CD4-positive, alpha-beta T cell treated with Interleukin-1 beta for 1 hour (primary cell): Measurements from ENCODE around the gene NSMCE1.
"Not testable (repeated sequence)": the region's sequence is repeated elsewhere in the genome, so short reads cannot be mapped to it uniquely, and the experiment has no call there.

Source experiments
- DNase-seq, 2 donors: peaks; one replicate each; pipeline ENCODE4 v3.0.0-alpha.2; 2020 to 2022

The NSMCE1 gene

DNA sequence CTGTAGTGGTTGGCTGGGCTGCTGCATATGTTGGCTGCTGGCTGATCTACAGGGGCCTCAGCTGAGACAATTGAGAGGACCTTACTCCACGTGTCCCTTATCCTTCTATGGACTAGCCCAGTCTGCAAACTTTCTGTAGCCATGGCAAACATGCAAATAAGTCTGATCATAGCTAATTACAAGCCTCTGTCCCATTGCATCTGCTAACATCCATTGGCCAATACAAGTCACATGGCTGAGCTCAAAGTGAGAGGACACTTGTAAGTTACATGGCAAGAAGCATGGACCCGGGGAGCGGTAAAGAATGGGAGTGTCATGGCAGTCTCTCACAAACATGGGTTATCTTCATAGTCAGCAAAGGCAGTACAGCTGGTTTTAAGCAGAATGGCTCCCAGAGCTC lies 33.6 kb upstream of the NSMCE1 start:
- DNase-seq: no peak

DNA sequence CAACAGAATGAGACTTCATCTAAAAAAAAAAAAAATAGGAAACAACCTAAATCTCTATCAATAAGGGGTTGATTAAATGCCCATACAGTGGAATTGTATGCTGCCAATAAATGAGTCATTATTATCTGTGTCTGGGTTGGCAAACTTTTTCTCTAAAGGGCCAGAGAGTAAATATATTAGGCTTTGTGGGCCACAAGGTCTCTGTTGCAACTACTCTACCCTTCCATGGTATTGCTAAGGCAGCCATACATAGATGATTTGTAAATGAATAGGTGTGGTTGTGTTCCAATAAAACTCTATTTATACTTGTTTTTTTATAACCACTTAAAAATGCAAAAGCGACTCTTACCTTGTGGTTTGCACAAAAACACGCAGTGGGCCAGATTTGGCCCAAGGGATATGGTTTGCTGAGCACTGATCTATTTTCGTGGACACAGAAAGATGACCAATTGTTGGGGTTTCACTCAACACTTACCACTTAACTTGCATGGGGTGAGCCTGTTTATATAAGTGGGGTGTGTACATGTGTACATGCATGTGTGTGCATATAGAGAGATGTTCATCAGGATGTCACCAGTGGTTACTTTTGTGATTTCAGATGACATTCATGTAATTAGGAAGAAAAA lies 32.8 kb upstream of the NSMCE1 start:
- DNase-seq: no peak

DNA sequence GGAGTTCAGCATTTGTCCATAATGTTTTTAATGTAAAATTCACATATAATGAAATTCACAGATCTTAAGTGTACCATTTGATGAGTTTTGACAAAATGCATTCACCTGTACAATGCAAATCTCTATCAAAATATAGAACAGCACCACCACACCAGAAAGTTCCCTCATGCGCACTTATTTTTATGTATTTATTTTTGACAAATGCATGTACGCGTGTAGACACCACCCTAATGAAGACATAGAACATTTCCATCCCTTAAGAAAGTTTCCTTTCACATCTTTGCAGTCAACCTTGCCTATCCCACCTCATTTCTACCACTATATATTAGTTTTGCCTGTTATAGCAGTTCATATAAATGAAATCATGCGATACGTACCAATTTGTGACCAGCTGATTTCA lies 29.6 kb upstream of the NSMCE1 start:
- no peak for DNase-seq

DNA sequence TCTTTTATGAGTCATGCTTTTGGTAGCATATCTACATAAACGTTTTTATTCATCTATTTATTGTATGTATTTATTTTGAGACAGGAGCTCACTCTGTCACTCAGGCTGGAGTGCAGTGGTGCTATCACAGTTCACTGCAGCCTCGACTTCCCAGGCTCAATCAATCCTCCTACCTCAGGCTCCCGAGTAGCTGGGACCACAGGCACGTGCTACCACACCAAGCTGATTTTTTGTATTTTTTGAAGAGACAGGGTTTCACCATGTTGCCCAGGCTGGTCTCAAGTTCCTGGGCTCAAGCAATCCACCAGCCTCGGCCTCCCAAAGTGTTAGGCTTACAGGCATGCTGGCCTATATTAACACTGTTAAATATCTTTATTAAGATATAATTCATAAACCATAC lies 24.8 kb upstream of the NSMCE1 start:
- no peak for DNase-seq

DNA sequence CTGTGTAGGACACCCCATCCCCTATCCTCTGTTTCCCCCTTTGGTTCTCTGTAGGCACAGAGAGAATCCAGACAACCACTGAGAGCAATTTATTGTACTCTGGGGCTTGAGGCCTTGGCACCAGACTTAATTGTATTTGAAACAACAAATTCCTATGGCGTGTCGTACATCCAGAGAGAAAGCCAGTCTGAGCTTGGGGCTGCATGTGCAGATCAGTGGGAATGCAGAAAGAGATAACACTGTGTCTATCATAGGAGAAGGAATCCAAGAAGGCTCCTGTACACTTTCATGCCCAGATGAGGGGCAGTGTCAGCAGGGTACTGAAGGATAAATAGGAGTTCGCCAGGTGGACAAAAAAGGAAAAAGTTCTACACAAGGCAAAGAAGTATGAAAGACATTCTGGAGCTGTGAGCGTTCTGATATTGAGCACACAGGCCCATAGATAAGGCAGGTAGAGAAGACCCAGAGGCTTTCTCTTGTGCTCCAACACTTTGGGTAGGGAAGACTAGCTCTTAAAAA lies 23.2 kb upstream of the NSMCE1 start:
- DNase-seq: no peak

DNA sequence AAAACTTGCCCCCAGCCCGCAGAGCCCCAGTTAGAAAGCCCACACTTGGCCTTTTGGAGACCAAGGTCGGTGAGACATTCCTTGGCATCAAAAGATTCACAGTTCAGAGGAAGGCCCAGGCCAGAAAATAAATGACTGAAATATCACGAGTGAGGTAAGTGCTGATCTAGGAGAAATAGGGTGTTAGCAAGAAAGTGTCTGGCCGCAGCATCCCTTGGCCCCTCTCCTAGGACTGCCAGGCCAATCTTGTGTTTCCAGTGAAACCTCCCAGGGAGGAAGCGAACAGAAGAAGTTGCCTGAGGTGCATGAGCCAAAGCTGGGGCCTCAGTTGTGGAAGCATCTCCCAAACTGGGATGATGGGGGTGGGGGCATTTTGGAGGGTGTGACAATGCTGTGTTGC lies 22.5 kb upstream of the NSMCE1 start:
- no peak for DNase-seq

DNA sequence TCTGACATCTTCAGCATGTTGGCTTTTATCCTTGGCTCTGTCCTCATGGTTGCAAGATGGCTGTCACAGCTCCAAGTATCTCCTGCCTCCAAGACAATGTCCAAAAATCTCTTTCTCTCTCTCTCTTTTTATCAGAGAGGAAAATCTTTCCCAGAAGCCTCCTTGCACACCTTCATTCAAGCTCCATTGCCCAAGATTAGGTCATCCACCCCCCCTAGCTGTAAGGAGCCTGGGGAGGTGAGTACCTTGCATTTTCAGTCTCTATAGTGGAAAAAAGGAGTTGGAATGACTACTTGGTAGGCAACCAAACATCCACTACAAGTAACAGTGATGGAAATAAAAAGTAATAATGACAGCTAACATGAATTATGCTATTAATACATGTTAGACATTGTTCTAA lies 22.0 kb upstream of the NSMCE1 start:
- no peak for DNase-seq

DNA sequence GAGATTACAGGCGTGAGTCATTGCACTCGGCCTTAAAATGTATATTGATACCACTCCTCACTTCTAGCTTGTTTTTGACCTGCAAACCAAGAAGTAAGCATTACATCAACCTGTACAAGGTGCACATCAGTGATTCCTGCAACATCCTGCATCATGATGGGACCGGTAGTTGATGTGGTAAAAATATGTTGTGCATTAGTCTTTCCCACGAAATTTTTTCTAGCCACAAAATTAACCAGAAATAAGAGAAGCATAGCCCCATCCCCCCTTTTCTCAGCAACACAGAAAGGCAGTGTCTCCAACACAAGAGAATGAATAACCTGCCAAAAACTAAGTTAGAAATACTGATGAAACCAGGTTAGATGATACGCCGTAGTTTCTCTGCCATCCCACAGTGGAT lies 21.1 kb upstream of the NSMCE1 start:
- DNase-seq: no peak

DNA sequence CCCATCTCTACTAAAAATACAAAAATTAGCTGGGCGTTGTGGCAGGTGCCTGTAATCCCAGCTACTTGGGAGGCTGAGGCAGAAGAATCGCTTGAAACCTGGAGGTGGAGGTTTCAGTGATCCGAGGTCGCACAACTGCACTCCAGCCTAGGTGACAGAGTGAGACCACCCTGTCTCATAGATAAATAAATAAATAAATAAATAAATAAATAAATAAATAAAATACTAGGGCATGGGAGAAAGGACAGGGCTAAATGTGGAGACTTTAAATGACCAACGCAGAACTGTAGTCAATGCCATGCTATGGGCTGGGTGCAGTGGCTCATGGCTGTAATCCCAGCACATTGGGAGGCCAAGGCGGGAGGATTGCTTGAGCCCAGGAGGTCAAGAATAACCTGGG lies 19.7 kb upstream of the NSMCE1 start:
- not testable (repeated sequence) for DNase-seq

DNA sequence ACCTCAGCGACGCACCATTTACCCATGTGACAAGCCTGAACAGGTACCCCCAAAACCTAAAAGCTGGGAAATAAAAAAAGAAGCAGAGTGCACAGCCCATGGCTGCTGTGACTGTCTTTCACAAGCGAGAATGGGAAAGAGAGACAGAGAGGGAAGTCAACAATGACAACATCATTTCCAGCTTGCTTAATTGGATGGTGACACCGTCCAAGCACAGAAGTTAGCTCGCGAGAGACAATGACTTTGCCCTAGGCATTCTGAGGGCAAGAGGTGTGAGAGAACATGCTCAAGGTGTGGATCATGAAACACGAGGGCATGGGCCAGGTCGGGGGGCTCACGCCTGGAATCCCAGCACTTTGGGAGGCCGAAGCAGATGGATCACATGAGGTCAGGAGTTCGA lies 19.3 kb upstream of the NSMCE1 start:
- DNase-seq: peak in 1 of 2 donors; percentile 20

DNA sequence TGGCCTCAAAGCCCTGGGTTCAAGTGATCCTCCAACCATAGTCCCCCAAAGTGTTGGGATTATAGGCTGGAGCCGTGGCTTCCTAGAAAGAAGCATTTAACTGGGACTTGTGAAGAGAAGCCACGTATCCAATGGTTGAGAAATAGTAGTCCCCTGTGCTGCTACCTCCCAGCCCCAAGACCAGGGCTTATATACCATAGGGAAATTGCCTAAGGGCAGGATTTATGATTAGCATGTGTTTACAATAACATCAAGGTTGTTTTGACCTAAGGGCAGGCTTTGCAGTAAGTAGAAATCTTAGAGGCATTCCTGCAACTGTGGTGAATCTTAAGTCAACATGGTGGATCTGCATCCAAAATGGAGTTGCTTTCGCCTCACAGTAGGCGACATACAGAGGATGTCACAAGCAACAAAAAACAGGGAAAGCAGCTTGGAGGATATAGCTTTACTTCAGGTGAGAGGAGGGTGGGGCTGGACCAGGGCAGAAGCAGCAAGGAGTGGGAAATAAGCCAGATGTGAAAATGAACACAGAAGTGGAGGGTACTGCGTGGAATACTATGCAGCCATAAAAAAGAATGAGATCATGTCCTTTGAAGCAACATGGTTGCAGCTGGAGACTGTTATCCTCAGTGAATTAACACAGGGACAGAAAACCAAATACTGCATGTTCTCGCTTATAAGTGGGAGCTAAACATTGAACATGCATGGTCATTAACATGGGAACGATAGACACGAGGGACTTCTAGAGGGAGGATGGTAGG lies 18.7 kb upstream of the NSMCE1 start:
- DNase-seq: no peak

DNA sequence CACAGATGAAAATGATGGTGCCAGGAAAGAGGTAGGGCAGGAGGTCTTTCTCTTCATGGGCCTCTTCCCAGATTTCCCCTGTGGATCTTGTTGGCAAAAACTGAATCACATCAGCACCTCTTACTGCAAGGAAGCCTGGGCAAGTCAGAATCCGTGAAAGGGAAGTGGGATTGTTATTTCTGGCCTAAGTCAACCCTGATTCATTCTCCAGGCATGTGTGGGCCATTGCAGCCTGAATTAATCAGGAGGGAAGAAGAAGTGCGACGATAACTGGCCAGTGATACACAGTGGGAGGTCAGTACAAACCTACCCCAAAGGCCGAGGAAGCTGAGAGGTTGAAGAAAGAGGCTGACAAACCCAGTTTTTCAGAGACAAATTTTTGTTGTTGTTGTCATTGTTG lies 17.9 kb upstream of the NSMCE1 start:
- DNase-seq: no peak

DNA sequence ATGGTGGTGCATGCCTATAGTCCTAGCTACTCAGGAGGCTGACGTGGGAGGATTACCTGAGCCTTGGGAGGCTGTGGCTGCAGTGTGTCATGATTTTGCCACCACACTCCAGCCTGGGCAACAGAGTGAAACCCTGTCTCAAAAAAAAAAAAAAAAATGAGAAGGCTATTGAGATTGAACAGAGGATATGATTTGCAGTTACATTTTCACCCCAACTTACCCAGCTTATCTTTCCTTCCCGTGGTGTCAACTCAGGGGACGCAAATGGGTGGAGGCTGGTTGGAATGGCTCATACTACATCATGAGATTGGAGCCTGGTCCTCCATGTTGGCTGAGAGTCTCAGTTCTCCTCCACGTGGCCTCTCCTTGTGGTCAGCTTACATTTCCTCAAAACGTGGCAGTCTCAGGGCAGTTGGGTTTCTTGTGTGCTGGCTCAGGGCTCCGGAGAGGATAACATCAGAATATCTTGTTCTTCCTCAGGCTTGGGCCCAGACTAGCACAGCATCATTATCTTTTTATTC lies 17.2 kb upstream of the NSMCE1 start:
- DNase-seq: peak in 1 of 2 donors; percentile 23

DNA sequence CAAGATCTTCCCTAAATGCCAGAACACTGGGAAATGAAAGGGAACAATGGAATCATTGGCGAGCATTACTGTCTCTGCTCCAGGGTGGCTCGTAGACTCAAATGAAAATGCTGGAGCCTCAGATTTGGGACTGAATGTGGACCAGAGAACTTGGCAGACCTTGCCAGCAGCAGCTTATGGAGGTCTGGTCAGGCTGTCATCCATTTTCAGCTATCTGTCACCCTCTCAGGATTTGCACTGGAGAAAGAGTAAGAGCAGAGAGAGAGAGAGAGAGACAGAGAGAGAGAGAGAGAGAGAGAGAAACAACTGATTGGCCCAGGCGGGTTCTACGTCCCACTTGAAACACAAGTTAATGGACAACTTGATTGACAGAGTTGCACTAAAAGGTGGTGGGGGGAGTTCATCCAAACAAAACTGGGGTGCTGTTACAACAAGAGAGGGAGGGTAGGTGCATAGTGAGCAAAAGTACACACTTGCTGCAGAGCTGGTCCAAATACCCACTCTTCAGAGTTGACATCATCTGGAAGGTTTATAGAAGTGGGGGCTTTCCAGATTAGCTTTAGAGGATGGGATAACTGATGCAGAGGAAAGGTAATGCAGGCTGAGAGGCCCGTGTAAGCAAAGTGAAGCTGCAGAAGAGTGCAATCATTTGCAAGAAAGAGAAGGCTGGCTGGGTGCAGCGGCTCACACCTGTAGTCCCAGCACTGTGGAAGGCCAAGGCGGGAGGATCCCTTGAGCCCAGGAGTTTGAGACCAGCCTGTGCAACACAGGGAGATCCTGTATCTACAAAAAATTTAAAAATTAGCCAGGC lies 16.5 kb upstream of the NSMCE1 start:
- DNase-seq: no peak

DNA sequence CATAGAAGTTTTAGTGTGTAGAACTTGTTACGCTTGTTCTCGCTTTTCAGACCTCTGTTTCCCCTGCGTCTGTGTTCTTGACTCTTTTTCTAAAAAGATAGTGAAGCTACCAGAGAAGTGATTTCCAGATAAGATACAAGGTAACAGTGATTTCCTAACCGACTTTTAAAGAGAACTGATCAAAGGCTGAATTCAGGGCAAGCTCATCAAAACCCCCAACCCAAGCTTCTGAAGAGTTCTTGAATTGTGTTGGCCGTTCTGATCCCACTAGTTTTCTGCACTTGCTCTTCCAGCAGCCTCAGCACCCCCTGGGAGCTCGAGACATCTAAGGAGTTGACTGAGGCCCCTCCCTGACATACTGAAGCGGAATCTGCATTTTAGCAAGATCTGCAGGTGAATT lies 12.7 kb upstream of the NSMCE1 start:
- DNase-seq: no peak

DNA sequence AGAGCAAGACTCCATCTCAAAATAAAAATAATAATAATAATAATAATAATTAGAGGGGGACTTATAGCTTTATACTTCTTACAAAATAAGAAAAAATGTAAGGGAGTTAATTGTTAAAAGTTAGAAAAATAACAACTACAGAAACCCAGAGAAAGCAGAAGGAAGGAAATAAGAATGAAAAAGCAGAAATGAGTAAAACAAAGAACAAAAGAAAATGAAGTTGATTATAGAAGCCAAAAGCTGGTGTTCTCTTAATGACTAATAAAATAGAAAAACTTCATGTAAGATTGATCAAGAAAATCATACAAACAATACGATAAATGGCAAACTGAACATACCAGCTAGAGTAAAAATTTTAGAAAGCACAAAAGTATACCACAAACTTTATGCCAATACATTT lies 6.8 kb upstream of the NSMCE1 start:
- DNase-seq: no peak

DNA sequence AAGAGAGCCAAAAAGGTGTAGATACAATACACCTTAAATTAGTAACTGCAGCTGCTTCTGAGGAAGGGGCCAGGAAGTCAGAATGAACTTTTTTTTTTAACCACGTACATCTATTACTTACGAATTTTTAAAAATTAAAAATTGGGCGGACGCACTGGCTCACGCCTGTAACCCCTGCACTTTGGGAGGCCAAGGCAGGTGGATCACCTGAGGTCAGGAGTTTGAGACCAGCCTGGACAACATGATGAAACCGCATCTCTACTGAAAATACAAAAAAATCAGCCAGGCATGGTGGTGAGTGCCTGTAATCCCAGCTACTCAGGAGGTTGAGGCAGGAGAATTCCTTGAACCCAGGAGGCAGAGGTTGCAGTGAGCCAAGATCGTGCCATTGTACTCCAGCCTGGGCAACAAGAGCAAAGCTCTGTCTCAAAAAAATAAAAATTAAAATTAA lies 5.9 kb upstream of the NSMCE1 start:
- DNase-seq: not testable (repeated sequence)

DNA sequence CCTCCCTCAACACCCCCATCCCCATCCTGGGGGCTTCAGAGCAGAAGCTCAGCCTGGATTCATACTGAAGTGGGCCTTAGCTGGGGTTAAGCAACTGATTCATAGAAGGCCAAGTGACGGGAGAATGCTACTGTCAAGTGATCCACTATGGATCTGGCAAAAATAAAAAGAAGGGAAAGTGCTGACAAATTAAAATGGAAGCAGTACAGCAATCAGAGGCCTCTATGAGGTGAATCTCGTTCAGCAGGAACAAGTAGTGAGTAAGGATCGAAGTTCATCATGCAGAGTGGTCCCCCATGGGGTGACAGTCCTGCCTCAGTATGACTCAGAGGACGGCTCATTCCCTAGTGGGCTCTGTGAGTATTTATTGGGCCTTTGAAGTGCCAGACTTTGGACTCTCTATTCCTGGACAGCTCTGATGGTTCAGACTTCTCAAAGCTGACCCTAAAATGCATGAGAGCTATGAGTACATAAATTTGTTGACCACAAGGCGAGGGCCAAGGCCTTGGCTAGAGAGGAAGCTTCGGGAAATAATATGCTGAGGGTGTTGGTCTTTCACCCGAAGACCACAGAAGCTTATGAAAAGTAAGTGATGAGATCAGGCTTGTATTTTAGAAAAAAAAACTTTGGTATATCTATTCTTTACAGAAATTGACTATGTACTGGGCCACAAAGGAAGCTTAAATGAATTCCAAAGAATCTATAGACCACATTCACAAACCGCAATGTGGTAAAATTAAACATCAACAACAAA lies 5.3 kb upstream of the NSMCE1 start:
- DNase-seq: peak in 1 of 2 donors; percentile 22

DNA sequence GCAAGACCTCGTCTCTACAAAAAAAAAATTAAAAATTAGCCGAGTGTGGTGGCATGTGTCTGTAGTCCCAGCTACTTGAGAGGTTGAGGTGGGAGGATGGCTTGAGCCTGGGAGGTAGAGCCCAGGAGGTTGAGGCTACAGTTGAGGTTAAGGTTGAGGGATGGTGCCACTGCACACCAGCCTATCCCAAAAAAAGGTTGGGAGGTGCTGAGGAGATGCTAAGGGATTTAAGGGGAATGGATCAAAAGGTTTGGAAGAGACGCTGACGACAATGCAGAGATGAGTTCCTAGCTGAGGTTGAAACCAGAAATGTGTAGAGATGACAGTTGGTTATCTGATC lies 4.7 kb upstream of the NSMCE1 start:
- no peak for DNase-seq

DNA sequence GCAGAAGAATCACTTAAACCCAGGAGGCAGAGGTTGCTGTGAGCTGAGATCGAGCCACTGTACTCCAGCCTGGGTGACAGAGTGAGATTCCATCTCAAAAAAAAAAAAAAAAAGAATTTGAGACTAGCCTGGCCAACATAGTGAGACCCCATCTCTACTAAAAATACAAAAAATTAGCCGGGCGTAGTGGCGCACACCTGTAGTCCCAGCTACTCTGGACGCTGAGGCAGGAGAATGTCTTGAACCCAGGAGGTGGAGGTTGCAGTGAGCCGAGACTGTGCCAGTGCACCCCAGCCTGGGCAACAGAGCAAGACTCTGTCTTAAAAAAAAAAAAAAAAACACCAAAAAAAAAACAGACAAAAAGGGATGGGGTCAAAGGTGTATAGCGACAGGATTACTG lies 4.1 kb upstream of the NSMCE1 start:
- not testable (repeated sequence) for DNase-seq

DNA sequence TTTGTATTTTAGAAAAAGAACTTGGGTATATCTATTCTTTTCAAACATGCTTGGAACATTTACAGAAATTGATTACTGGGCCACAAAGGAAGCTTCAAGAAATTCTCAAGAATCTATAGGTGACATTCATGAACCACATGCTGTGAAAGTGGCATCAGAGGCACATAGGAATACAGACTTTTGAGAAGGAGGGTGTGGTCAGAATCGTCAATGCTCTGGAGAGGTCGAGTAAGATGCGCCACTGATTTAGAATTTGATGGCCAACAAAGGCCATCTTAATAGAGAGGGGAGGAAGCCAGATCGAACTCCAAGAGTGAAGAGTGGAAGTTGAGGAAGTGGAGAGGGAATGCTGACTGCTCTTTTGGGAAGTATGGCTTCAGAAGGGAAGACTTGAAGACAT lies 3.5 kb upstream of the NSMCE1 start:
- DNase-seq: no peak

DNA sequence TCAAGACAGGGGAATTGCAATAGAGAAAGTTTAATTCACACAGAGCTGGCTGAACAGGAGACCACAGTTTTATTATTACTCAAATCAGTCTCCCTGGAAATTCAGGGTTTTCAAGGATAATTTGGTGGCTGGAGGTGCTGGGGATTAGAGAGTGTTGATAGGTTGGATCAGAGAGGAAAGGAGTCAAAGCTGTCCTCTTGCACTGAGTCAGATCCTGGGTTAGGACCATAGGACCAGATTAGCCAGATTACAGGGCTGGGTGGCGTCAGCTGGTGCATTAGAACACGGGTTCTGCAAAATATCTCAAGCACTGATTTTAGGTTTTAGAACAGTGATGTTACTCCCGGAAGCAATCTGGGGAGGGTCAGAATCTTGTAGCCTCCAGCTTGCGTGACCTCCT lies 1.8 kb upstream of the NSMCE1 start:
- DNase-seq: no peak
